Activated T-helper 1 cell treated with anti-CD3 and anti-CD28 coated beads, Interleukin-12 subunit alpha, Interleukin-12 subunit beta, Interleukin-2, Interleukin-4 antibody, amounts not matched to agents 30 ng/mL and 10 ng/mL and 1 ng/mL, durations not matched to agents 14 hours and 24 hours and 36 hours (primary cell): ENCODE results near the gene MAIP1. TPM values are rescaled to one million over a fixed set of nuclear protein-coding genes. Genes with fewer than 3 reads are reported as not detected.
A peak's percentile ranks its signal among the peaks of the same experiment; 100 is the strongest.
"Not testable (repeated sequence)": the region's sequence is repeated elsewhere in the genome, so short reads cannot be mapped to it uniquely, and the experiment has no call there.

Experiments used
- DNase-seq: peaks from one replicate; pipeline ENCODE4 v3.0.0; 2021; ENCODE audit warnings: low spot score
- H3K27ac Mint-ChIP-seq: one replicate; pipeline ENCODE4 v1.8.0; 2021; ENCODE audit warnings: mild to moderate bottlenecking, mixed read lengths
- H3K27me3 Mint-ChIP-seq: one replicate; pipeline ENCODE4 v1.8.0; 2022; ENCODE audit warnings: mild to moderate bottlenecking, moderate library complexity, mixed read lengths; ENCODE audit not compliant: insufficient read depth
- H3K36me3 Mint-ChIP-seq: one replicate; pipeline ENCODE4 v1.8.0; 2021; ENCODE audit warnings: low read depth, mixed read lengths
- H3K4me1 Mint-ChIP-seq: one replicate; pipeline ENCODE4 v1.8.0; 2021; ENCODE audit warnings: low read depth, mixed read lengths
- H3K4me3 Mint-ChIP-seq: one replicate; pipeline ENCODE4 v1.8.0; 2021; ENCODE audit warnings: mild to moderate bottlenecking, moderate library complexity, mixed read lengths
- H3K9me3 Mint-ChIP-seq: one replicate; pipeline ENCODE4 v1.8.0; 2021; ENCODE audit warnings: mixed read lengths
- intact Hi-C: fragments of 100-400 bp; cut with micrococcal nuclease; formaldehyde crosslinking; loops from one replicate; pipeline ENCODE4 v1.15.1; 2024
- total RNA-seq: library from RNA; stranded (reverse); gene quantifications from 2 replicates; pipeline ENCODE4 v1.2.3, GENCODE V29; 2022

MAIP1 gene
- 24.7 and 27.1 TPM in 2 replicates for total RNA-seq

- intact Hi-C loops: loop anchor here (1.0 to 5.0 kb wide), 9 partner anchors 23 to 907 kb away; partner anchors contain the start of genes BZW1, C2orf69, CLK1 and FTCDNL1
- Mint-ChIP-seq H3K27me3 (no peaks in the 10 kb centered on the region), H3K9me3 (no peaks in the 10 kb centered on the region), H3K36me3 (peaks cover 33% of the 10 kb centered on the region), H3K4me1 (peaks cover 63% of the 10 kb centered on the region), H3K4me3 (peak within 1 kb of the TSS; percentile 99), H3K27ac (peak within 1 kb of the TSS; percentile 93)
- peak; percentile 73 for DNase-seq
Observed at GRCh38 chr2:199955339-199956061, at the start of gene MAIP1, which contains the start of gene TYW5. Gene MAIP1 (plus strand): TSS chr2:199955582. CDS start chr2:199955799, 217 bp downstream. Gene TYW5 (minus strand): TSS chr2:199955491. CDS start chr2:199955470, 21 bp downstream.

- intact Hi-C loops: no loop called here
- H3K4me3 Mint-ChIP-seq: no peak overlapping the region
- peaks cover 23% of the 10 kb centered on the region for H3K27me3 Mint-ChIP-seq
- H3K9me3 Mint-ChIP-seq: no peaks in the 10 kb centered on the region
- peaks cover 5% of the 10 kb centered on the region for H3K36me3 Mint-ChIP-seq
- peaks cover 17% of the 10 kb centered on the region for H3K4me1 Mint-ChIP-seq
- DNase-seq: no peak
- H3K27ac Mint-ChIP-seq: no peak overlapping the region
Observed at GRCh38 chr2:199907008-199907714, 48.2 kb upstream of the MAIP1 start.

GRCh38 chr2:199910338-199911051 is 44.9 kb upstream of the MAIP1 start:
- no peak for DNase-seq
- Mint-ChIP-seq H3K9me3 (no peaks in the 10 kb centered on the region), H3K27ac (peak overlapping the region; percentile 92), H3K4me1 (peaks cover 39% of the 10 kb centered on the region), H3K4me3 (peak overlapping the region; percentile 100), H3K27me3 (peaks cover 7% of the 10 kb centered on the region), H3K36me3 (peaks cover 14% of the 10 kb centered on the region)
- intact Hi-C loops: loop anchor here (1.0 to 5.0 kb wide), 7 partner anchors 45 to 1872 kb away; partner anchors contain the start of genes ALS2, BZW1, CFLAR and FTCDNL1

GRCh38 chr2:199911052-199911876 is 44.1 kb upstream of the MAIP1 start, which contains the start of gene C2orf69:
Gene C2orf69 (plus strand): TSS chr2:199911293. CDS start chr2:199911439, 146 bp downstream.
- peak within 1 kb of the TSS; percentile 100 for H3K4me3 Mint-ChIP-seq
- peak within 1 kb of the TSS; percentile 99 for H3K27ac Mint-ChIP-seq
- peaks cover 21% of the 10 kb centered on the region for H3K36me3 Mint-ChIP-seq
- peaks cover 39% of the 10 kb centered on the region for H3K4me1 Mint-ChIP-seq
- intact Hi-C loops: loop anchor here (1.0 to 5.0 kb wide), 7 partner anchors 44 to 1871 kb away; partner anchors contain the start of genes ALS2, BZW1, CFLAR and FTCDNL1
- H3K9me3 Mint-ChIP-seq: peaks cover 5% of the 10 kb centered on the region
- DNase-seq: peak; percentile 86
- H3K27me3 Mint-ChIP-seq: peaks cover 3% of the 10 kb centered on the region

GRCh38 chr2:199911877-199912161 is 43.6 kb upstream of the MAIP1 start:
- peaks cover 26% of the 10 kb centered on the region for H3K36me3 Mint-ChIP-seq
- H3K9me3 Mint-ChIP-seq: peaks cover 11% of the 10 kb centered on the region
- peaks cover 39% of the 10 kb centered on the region for H3K4me1 Mint-ChIP-seq
- peak overlapping the region; percentile 100 for H3K4me3 Mint-ChIP-seq
- DNase-seq: no peak
- no peaks in the 10 kb centered on the region for H3K27me3 Mint-ChIP-seq
- intact Hi-C loops: loop anchor here (1.0 to 5.0 kb wide), 7 partner anchors 43 to 1870 kb away; partner anchors contain the start of genes ALS2, BZW1, CFLAR and FTCDNL1
- H3K27ac Mint-ChIP-seq: peak overlapping the region; percentile 99

GRCh38 chr2:199912553-199913114 is 42.7 kb upstream of the MAIP1 start:
- Mint-ChIP-seq H3K9me3 (peaks cover 14% of the 10 kb centered on the region), H3K36me3 (peaks cover 32% of the 10 kb centered on the region)
- not testable (repeated sequence) for DNase-seq

GRCh38 chr2:199914372-199914958 is 40.9 kb upstream of the MAIP1 start:
- peaks cover 42% of the 10 kb centered on the region for H3K36me3 Mint-ChIP-seq
- H3K9me3 Mint-ChIP-seq: peaks cover 14% of the 10 kb centered on the region
- H3K27me3 Mint-ChIP-seq: no peaks in the 10 kb centered on the region
- intact Hi-C loops: loop anchor here (5.0 kb wide), 3 partner anchors 553 to 1868 kb away; partner anchors contain the start of genes ALS2 and CFLAR
- no peak for DNase-seq
- no peak overlapping the region for H3K27ac Mint-ChIP-seq
- H3K4me1 Mint-ChIP-seq: peaks cover 39% of the 10 kb centered on the region
- peak overlapping the region; percentile 37 for H3K4me3 Mint-ChIP-seq

More at GRCh38 chr2:199912553-199913114, 42.7 kb upstream of the MAIP1 start:
- Mint-ChIP-seq H3K4me1 (peaks cover 39% of the 10 kb centered on the region), H3K4me3 (peak overlapping the region; percentile 100)
- not testable (repeated sequence) for H3K27ac Mint-ChIP-seq, H3K27me3 Mint-ChIP-seq
- intact Hi-C loops: loop anchor here (5.0 kb wide), 3 partner anchors 555 to 1870 kb away; partner anchors contain the start of genes ALS2 and CFLAR

GRCh38 chr2:199916980-199917379 is 38.4 kb upstream of the MAIP1 start:
- no peaks in the 10 kb centered on the region for H3K27me3 Mint-ChIP-seq
- H3K9me3 Mint-ChIP-seq: peaks cover 14% of the 10 kb centered on the region
- H3K27ac Mint-ChIP-seq: no peak overlapping the region
- H3K4me3 Mint-ChIP-seq: no peak overlapping the region
- intact Hi-C loops: loop anchor here (1.0 kb wide), 1 partner anchor 22 kb away; no protein-coding TSS in a partner anchor
- DNase-seq: no peak
- H3K36me3 Mint-ChIP-seq: peaks cover 39% of the 10 kb centered on the region
- peaks cover 22% of the 10 kb centered on the region for H3K4me1 Mint-ChIP-seq

GRCh38 chr2:199922856-199923255 is 32.5 kb upstream of the MAIP1 start:
- Mint-ChIP-seq H3K9me3 (no peaks in the 10 kb centered on the region), H3K4me1 (peaks cover 26% of the 10 kb centered on the region), H3K27ac (no peak overlapping the region), H3K36me3 (peaks cover 26% of the 10 kb centered on the region), H3K27me3 (no peaks in the 10 kb centered on the region), H3K4me3 (no peak overlapping the region)
- intact Hi-C loops: no loop called here
- DNase-seq: no peak

GRCh38 chr2:199923924-199924323 is 31.5 kb upstream of the MAIP1 start:
- Mint-ChIP-seq H3K36me3 (peaks cover 20% of the 10 kb centered on the region), H3K9me3 (no peaks in the 10 kb centered on the region), H3K4me1 (peaks cover 26% of the 10 kb centered on the region), H3K27me3 (no peaks in the 10 kb centered on the region), H3K27ac (no peak overlapping the region), H3K4me3 (no peak overlapping the region)
- DNase-seq: no peak
- intact Hi-C loops: no loop called here

- H3K27ac Mint-ChIP-seq: no peak overlapping the region
- peaks cover 29% of the 10 kb centered on the region for H3K36me3 Mint-ChIP-seq
- no peaks in the 10 kb centered on the region for H3K9me3 Mint-ChIP-seq
- peaks cover 26% of the 10 kb centered on the region for H3K4me1 Mint-ChIP-seq
- no peak for DNase-seq
- no peaks in the 10 kb centered on the region for H3K27me3 Mint-ChIP-seq
- H3K4me3 Mint-ChIP-seq: no peak overlapping the region
- intact Hi-C loops: loop anchor here (2.0 kb wide), 1 partner anchor 28 kb away; the partner anchor contains the start of genes MAIP1 and TYW5
Observed at GRCh38 chr2:199926806-199927205, 28.6 kb upstream of the MAIP1 start.
